PC-3 (cell line): ENCODE results near the gene FCF1. TPM values are rescaled to one million over a fixed set of nuclear protein-coding genes. Genes with fewer than 3 reads are reported as not detected.

ENCODE experiments used
- ATAC-seq: fragments of 200-7000 bp; cut with Tn5 transposase; 2 replicates; pipeline ENCODE4 v1.9.1; 2020; ENCODE audit warnings: mild to moderate bottlenecking, moderate library complexity
- BruUV-seq: library from RNA; stranded (reverse); fragments of 400-500 nt; replicated peaks from 2 replicates; lab custom pipeline; 2021; lab: Mats Ljungman, UMichigan
- CTCF ChIA-PET: fragments of 300-600 bp; sonication (Branson Sonifier 250); formaldehyde crosslinking; loops from one replicate; lab custom pipeline; 2022; ENCODE audit warnings: antibody characterized with exemption; lab: Charles Lee
- POLR2A ChIA-PET: fragments of 300-600 bp; sonication (Branson Sonifier 250); formaldehyde crosslinking; loops from one replicate; lab custom pipeline; 2022; ENCODE audit warnings: antibody characterized with exemption; ENCODE audit not compliant: unreplicated experiment; lab: Charles Lee
- DNase-seq: peaks from one replicate; pipeline ENCODE4 v3.0.0-alpha.2; 2015
- H2AFZ ChIP-seq: fragments of 300-600 bp; sonication (generic); 2 replicates; pipeline ENCODE4 v1.6.0; 2016; ENCODE audit warnings: antibody characterized with exemption, low read length
- H3F3A ChIP-seq: fragments of 300-600 bp; sonication (generic); one replicate; pipeline ENCODE4 v1.6.0; 2017; ENCODE audit warnings: antibody characterized with exemption, low read length, control low read depth, mild to moderate bottlenecking; ENCODE audit not compliant: unreplicated experiment
- H3K27ac ChIP-seq: fragments of 300-600 bp; sonication (generic); 2 replicates; pipeline ENCODE4 v1.5.1; 2016; ENCODE audit warnings: mild to moderate bottlenecking, low read length
- H3K27me3 ChIP-seq: fragments of 300-600 bp; sonication (generic); 2 replicates; pipeline ENCODE4 v1.6.1; 2016; ENCODE audit warnings: low read length, mixed read lengths
- H3K36me3 ChIP-seq: fragments of 300-600 bp; sonication (generic); 2 replicates; pipeline ENCODE4 v1.6.1; 2016; ENCODE audit warnings: low read depth, mixed run types, low read length, mixed read lengths
- H3K4me1 ChIP-seq: fragments of 300-600 bp; sonication (generic); 2 replicates; pipeline ENCODE4 v1.5.1; 2016; ENCODE audit warnings: low read length; ENCODE audit not compliant: insufficient read depth
- H3K4me2 ChIP-seq: fragments of 300-600 bp; sonication (generic); 2 replicates; pipeline ENCODE4 v1.6.0; 2016; ENCODE audit warnings: low read length
- H3K4me3 ChIP-seq: fragments of 300-600 bp; sonication (generic); 2 replicates; pipeline ENCODE4 v1.5.1; 2016; ENCODE audit warnings: mild to moderate bottlenecking, low read length, mixed read lengths
- H3K79me2 ChIP-seq: fragments of 300-600 bp; sonication (generic); 2 replicates; pipeline ENCODE4 v1.6.1; 2017; ENCODE audit warnings: low read length, mixed read lengths
- H3K9ac ChIP-seq: fragments of 300-600 bp; sonication (generic); 2 replicates; pipeline ENCODE4 v1.6.0; 2016; ENCODE audit warnings: mild to moderate bottlenecking, low read length
- H3K9me2 ChIP-seq: fragments of 300-600 bp; sonication (generic); replicated peaks from 2 replicates; pipeline ENCODE4 v1.6.1; 2016; ENCODE audit warnings: mixed run types, low read length, mixed read lengths
- H3K9me3 ChIP-seq: fragments of 300-600 bp; sonication (generic); 2 replicates; pipeline ENCODE4 v1.6.1; 2016; ENCODE audit warnings: low read length, mixed read lengths
- H4K20me1 ChIP-seq: fragments of 300-600 bp; sonication (generic); 2 replicates; pipeline ENCODE4 v1.6.1; 2016; ENCODE audit warnings: low read length, mixed read lengths
- CTCF ChIP-seq: fragments of 300-600 bp; sonication (generic); conservative IDR thresholded peaks from 2 replicates; pipeline ENCODE4 v1.5.1; 2017; ENCODE audit warnings: antibody characterized with exemption, low read depth, mild to moderate bottlenecking, low read length
- EZH2 ChIP-seq: fragments of 300-600 bp; sonication (generic); IDR thresholded peaks from one replicate; pipeline ENCODE4 v1.6.1; 2017; ENCODE audit warnings: antibody characterized with exemption, mild to moderate bottlenecking, low read length; ENCODE audit not compliant: unreplicated experiment
- EZH2phosphoT487 ChIP-seq: fragments of 300-600 bp; sonication (generic); IDR thresholded peaks from 2 replicates; pipeline ENCODE4 v1.6.1; 2018; ENCODE audit warnings: mild to moderate bottlenecking, antibody characterized with exemption, low read length, borderline replicate concordance
- intact Hi-C: fragments of 100-400 bp; cut with micrococcal nuclease; formaldehyde crosslinking; loops from 2 replicates; pipeline ENCODE4 v1.9.0; 2023
- total RNA-seq: library from RNA; depleted of rRNA; stranded (reverse); fragments of >200 nt; gene quantifications from 2 replicates; pipeline ENCODE4 v1.2.3, GENCODE V29; 2014

FCF1 gene
- total RNA-seq, 1 experiment from 2014 or later: 33.1 TPM

GRCh38 chr14:74695406-74695805 lies 17.5 kb upstream of the FCF1 start:
- ChIA-PET POLR2A (no interaction called here), CTCF (no interaction called here)
- H3K9me2 ChIP-seq: no peaks in the 10 kb centered on the region
- H3K4me2 ChIP-seq: no peak overlapping the region
- H3K79me2 ChIP-seq: peaks cover 68% of the 10 kb centered on the region
- H4K20me1 ChIP-seq: no peaks in the 10 kb centered on the region
- intact Hi-C loops: no loop called here
- no peak overlapping the region for H3K9ac ChIP-seq
- no peak for TF ChIP-seq CTCF
- TF ChIP-seq EZH2phosphoT487: no peak
- no peak for TF ChIP-seq EZH2
- H3F3A ChIP-seq: no peaks in the 10 kb centered on the region
- DNase-seq (no peak), ATAC-seq (no peak)
- no peaks in the 10 kb centered on the region for H3K4me1 ChIP-seq
- H3K36me3 ChIP-seq: peaks cover 26% of the 10 kb centered on the region
- no peaks in the 10 kb centered on the region for H3K9me3 ChIP-seq
- H3K27ac ChIP-seq: no peak overlapping the region
- H3K27me3 ChIP-seq: no peaks in the 10 kb centered on the region
- H3K4me3 ChIP-seq: no peak overlapping the region
- no peak overlapping the region for H2AFZ ChIP-seq
- no TSS peak for BruUV-seq

DNA sequence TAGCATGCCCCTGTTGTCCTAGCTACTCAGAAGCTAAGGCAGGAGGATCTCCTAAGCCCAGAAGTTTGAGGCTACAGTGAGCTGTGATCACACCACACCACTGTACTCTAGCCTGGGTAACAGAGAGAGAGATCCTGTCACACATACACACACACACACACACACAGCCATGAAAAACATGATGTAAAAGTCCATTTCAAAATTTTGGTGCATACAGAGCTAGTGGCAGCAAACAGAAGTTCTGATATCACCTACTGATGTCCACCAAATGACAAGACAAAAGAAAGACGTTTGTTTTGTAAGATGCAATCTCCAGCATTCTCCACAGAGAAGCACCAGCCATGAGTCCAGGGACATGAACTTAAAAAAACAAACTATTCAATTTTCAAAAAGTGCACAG lies 15.9 kb upstream of the FCF1 start:
- Histone ChIP-seq H4K20me1 (no peaks in the 10 kb centered on the region), H2AFZ (no peak overlapping the region), H3K79me2 (peaks cover 83% of the 10 kb centered on the region), H3K36me3 (peaks cover 16% of the 10 kb centered on the region), H3F3A (no peaks in the 10 kb centered on the region), H3K27ac (no peak overlapping the region), H3K4me1 (no peaks in the 10 kb centered on the region), H3K4me3 (no peak overlapping the region), H3K9me2 (no peaks in the 10 kb centered on the region), H3K4me2 (no peak overlapping the region), H3K9ac (no peak overlapping the region), H3K9me3 (no peaks in the 10 kb centered on the region), H3K27me3 (no peaks in the 10 kb centered on the region)
- DNase-seq (no peak), ATAC-seq (no peak)
- no TSS peak for BruUV-seq
- intact Hi-C loops: no loop called here
- TF ChIP-seq CTCF: no peak
- POLR2A ChIA-PET: no interaction called here
- CTCF ChIA-PET: interaction anchor here (0.6 kb wide), 1 partner anchor 34 kb away, joined by 4 read pairs; no protein-coding TSS in a partner anchor

DNA sequence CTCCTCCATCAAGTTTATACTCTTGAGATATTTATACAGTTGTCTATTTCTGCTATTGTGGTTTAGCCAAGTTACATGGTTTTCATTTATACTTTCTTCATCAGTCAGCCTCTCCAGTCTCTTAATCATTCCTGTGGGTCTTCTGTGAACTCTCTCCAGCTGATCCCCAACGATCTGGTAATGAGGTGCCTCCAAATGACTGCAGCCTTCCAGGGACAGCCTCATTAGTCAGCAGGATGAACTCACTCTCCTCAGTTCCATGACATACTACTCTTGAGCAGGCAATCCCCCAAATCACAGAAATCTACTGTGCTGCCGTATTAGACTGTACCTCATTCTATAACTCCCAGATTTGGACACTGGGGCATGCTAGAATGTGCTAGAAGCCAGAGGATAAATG lies 15.4 kb upstream of the FCF1 start:
- H3F3A ChIP-seq: no peaks in the 10 kb centered on the region
- no peak overlapping the region for H2AFZ ChIP-seq
- H4K20me1 ChIP-seq: no peaks in the 10 kb centered on the region
- ChIA-PET POLR2A (no interaction called here), CTCF (no interaction called here)
- H3K9me3 ChIP-seq: no peaks in the 10 kb centered on the region
- ATAC-seq (no peak), DNase-seq (no peak)
- peaks cover 88% of the 10 kb centered on the region for H3K79me2 ChIP-seq
- no peak overlapping the region for H3K9ac ChIP-seq
- TF ChIP-seq CTCF (no peak), EZH2phosphoT487 (no peak)
- H3K9me2 ChIP-seq: no peaks in the 10 kb centered on the region
- H3K4me3 ChIP-seq: no peak overlapping the region
- H3K27ac ChIP-seq: no peak overlapping the region
- intact Hi-C loops: no loop called here
- H3K36me3 ChIP-seq: peaks cover 20% of the 10 kb centered on the region
- no peaks in the 10 kb centered on the region for H3K27me3 ChIP-seq
- no peak overlapping the region for H3K4me2 ChIP-seq
- H3K4me1 ChIP-seq: no peaks in the 10 kb centered on the region
- no TSS peak for BruUV-seq
